ENCODE measurements around the gene MUC5AC. TPM values are rescaled to one million over a fixed set of nuclear protein-coding genes. Genes with fewer than 3 reads are reported as not detected.

MUC5AC gene
- total RNA-seq, 1 experiment from 2014 or later = under 0.01 TPM

- TF ChIP-seq NR1H2 (CRISPR knock-in tag; IDR thresholded peaks at IDR 0.05) (no peak), TCF7 (CRISPR knock-in tag; IDR thresholded peaks at IDR 0.05; ENCODE audit: low read depth) (no peak), ZNF121 (CRISPR knock-in tag; IDR thresholded peaks at IDR 0.05) (no peak), USF2 (CRISPR knock-in tag; IDR thresholded peaks at IDR 0.05) (no peak), SOX15 (CRISPR knock-in tag; IDR thresholded peaks at IDR 0.05) (no peak), NR2C2 (CRISPR knock-in tag; IDR thresholded peaks at IDR 0.05) (no peak)
Measured at GRCh38 chr11:1206391-1207271, 48.9 kb downstream of the MUC5AC start (continued).

- peaks cover 25% of the 10 kb centered on the region for H3K27me3 Mint-ChIP-seq (ENCODE audit: low read depth)
- no peaks in the 10 kb centered on the region for H3K4me1 Mint-ChIP-seq
- ChIA-PET CTCF (no interaction called here), POLR2A (no interaction called here)
- no peak overlapping the region for H3K4me3 Mint-ChIP-seq
- no peak for ATAC-seq
- peaks cover 35% of the 10 kb centered on the region for H3K9me3 Mint-ChIP-seq
- no peak overlapping the region for H3K27ac Mint-ChIP-seq
- TF ChIP-seq E2F5 (CRISPR knock-in tag; IDR thresholded peaks at IDR 0.05) (no peak), IRF1 (CRISPR knock-in tag; IDR thresholded peaks at IDR 0.05) (no peak), E2F1 (CRISPR knock-in tag; IDR thresholded peaks at IDR 0.05) (no peak), MXD4 (CRISPR knock-in tag; IDR thresholded peaks at IDR 0.05; ENCODE audit: borderline replicate concordance) (no peak), NFE2L1 (CRISPR knock-in tag; IDR thresholded peaks at IDR 0.05) (no peak), FOXP4 (CRISPR knock-in tag; IDR thresholded peaks at IDR 0.05) (no peak), ZNF396 (CRISPR knock-in tag; IDR thresholded peaks at IDR 0.05; ENCODE audit: borderline replicate concordance) (no peak), AR (CRISPR knock-in tag; IDR thresholded peaks at IDR 0.05) (no peak), HMGXB4 (CRISPR knock-in tag; IDR thresholded peaks at IDR 0.05) (no peak), E2F4 (CRISPR knock-in tag; IDR thresholded peaks at IDR 0.05; ENCODE audit: borderline replicate concordance, low read depth) (no peak)
- peaks cover 24% of the 10 kb centered on the region for H3K36me3 Mint-ChIP-seq
- DNase-seq (ENCODE audit: low spot score) = peak; percentile 7
Measured at GRCh38 chr11:1207401-1208143, 49.8 kb downstream of the MUC5AC start.
